Measurements from ENCODE around the gene MYO5B. TPM values are rescaled to one million over a fixed set of nuclear protein-coding genes. Genes with fewer than 3 reads are reported as not detected.

Gene MYO5B
- total and polyA plus RNA-seq, 10 of the 15 experiments (the other 5 are each of a cell fraction or from before 2014, with no cell fraction given): 2.5 to 4.5 (median 3.3) TPM

DNA sequence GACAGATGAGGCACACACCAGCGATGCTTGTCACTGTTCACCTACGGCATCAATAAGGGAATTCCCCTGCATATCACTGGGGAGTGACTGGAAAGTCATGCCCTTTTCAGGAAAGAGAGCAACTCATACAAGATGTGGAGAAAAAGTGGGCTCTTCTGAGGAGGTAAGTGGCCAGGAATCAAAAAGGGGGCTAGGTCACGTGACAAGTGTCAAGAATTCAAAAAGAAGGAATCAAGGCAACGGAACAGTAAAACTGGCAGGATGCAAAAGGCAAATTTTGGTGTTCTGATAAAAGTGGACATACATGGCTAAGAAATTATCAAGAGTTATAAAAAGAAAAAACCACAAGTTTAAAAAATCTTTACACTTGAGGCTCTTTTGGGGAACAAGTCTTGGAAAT lies 190.9 kb downstream of the MYO5B start:
- no peak overlapping the region for H2AFZ ChIP-seq (ENCODE audit: control insufficient read depth, low read depth, low read length)
- intact Hi-C loops (cut with micrococcal nuclease; ENCODE audit: unreplicated experiment): no loop called here
- no peaks in the 10 kb centered on the region for H3K36me3 ChIP-seq (ENCODE audit: control insufficient read depth in 2 of 2, insufficient read depth in 2 of 2, low read length in 1 of 2)
- no peak overlapping the region for H3K4me2 ChIP-seq (ENCODE audit: control insufficient read depth, insufficient read depth)
- ATAC-seq (no peak), FAIRE-seq (no peak), DNase-seq (ENCODE audit: low read depth, low spot score) (no peak)
- ChIA-PET CTCF (interaction anchor here (0.6 to 1.4 kb wide), 3 partner anchors 36 to 353 kb away, joined by 3 to 5 read pairs (median 4); no protein-coding TSS in a partner anchor), RAD21 (ENCODE audit: unreplicated experiment) (no interaction called here), SMC1A (ENCODE audit: uncharacterized antibody, unreplicated experiment) (interaction anchor here (1.5 to 1.6 kb wide), 3 partner anchors 9 to 200 kb away, joined by 4 to 6 read pairs (median 5); no protein-coding TSS in a partner anchor), POLR2A (no interaction called here)
- TF ChIP-seq BHLHE40 (IDR thresholded peaks at IDR 0.05; ENCODE audit: borderline replicate concordance in 1 of 2, low read depth in 2 of 2, low read length in 1 of 2) (peak in 1 of 2 experiments; percentile 44; a peak in 1 of 4 replicates), RAD51 (IDR thresholded peaks at IDR 0.05) (peak; percentile 83), NR2C1 (IDR thresholded peaks at IDR 0.05) (no peak), REST (IDR thresholded peaks at IDR 0.05; ENCODE audit: low read depth, low read length) (no peak), USF1 (IDR thresholded peaks at IDR 0.05; ENCODE audit: borderline replicate concordance, extremely low read length, insufficient read depth, low read depth, low read length) (peak; percentile 23)
- TF ChIP-seq, protein P1, sequence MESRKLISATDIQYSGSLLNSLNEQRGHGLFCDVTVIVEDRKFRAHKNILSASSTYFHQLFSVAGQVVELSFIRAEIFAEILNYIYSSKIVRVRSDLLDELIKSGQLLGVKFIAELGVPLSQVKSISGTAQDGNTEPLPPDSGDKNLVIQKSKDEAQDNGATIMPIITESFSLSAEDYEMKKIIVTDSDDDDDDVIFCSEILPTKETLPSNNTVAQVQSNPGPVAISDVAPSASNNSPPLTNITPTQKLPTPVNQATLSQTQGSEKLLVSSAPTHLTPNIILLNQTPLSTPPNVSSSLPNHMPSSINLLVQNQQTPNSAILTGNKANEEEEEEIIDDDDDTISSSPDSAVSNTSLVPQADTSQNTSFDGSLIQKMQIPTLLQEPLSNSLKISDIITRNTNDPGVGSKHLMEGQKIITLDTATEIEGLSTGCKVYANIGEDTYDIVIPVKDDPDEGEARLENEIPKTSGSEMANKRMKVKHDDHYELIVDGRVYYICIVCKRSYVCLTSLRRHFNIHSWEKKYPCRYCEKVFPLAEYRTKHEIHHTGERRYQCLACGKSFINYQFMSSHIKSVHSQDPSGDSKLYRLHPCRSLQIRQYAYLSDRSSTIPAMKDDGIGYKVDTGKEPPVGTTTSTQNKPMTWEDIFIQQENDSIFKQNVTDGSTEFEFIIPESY (IDR thresholded peaks at IDR 0.05): no peak
- H3K4me3 ChIP-seq: no peak overlapping the region
- in situ Hi-C loops (cut with MboI): loop anchor here (10.0 kb wide), 1 partner anchor 431 kb away; no protein-coding TSS in a partner anchor
- H3K9me3 ChIP-seq (replicated peaks; ENCODE audit: control insufficient read depth, insufficient read depth, low read length): no peaks in the 10 kb centered on the region
- WGBS (ENCODE audit: insufficient coverage, insufficient replicate concordance, low lambda C conversion rate, missing lambda C conversion rate): 11% methylated on average over 4 of the region's 4 CpGs
- H3K27me3 ChIP-seq (replicated peaks in 1 of 2; ENCODE audit: control insufficient read depth in 2 of 2, insufficient read depth in 2 of 2, low read length in 1 of 2): no peaks in the 10 kb centered on the region; a peak in 1 of 4 replicates
- no peak overlapping the region for H3K27ac ChIP-seq (ENCODE audit: control insufficient read depth, insufficient read depth)
- H3K9ac ChIP-seq (ENCODE audit: control insufficient read depth, insufficient read depth, low read length): no peak overlapping the region
- no TSS peak for BruUV-seq (replicated peaks)
- H3K4me1 ChIP-seq (ENCODE audit: control insufficient read depth, insufficient read depth, low read length): no peaks in the 10 kb centered on the region
- no peaks in the 10 kb centered on the region for H4K20me1 ChIP-seq (ENCODE audit: control insufficient read depth, insufficient read depth)
- H3K79me2 ChIP-seq (ENCODE audit: control insufficient read depth, insufficient read depth, low read length): no peaks in the 10 kb centered on the region
